H9 (cell line): ENCODE measurements around the gene SNX32. TPM values are rescaled to one million over a fixed set of nuclear protein-coding genes. Genes with fewer than 3 reads are reported as not detected.

Experiments used
- DNase-seq: peaks from one replicate; pipeline ENCODE4 v3.0.0-alpha.2; 2017
- H2AFZ ChIP-seq: one replicate; pipeline ENCODE4 v1.6.1; 2013; ENCODE audit warnings: mild to moderate bottlenecking, low read length, control low read depth, moderate library complexity
- H2AK5ac ChIP-seq: 2 replicates; pipeline ENCODE4 v1.6.1; 2013; ENCODE audit warnings: low read length, control low read depth, mixed read lengths; ENCODE audit not compliant: insufficient read length
- H2BK120ac ChIP-seq: one replicate; pipeline ENCODE4 v1.6.1; 2013; ENCODE audit warnings: low read depth, mild to moderate bottlenecking, low read length, control low read depth, inconsistent platforms; ENCODE audit not compliant: poor library complexity, severe bottlenecking
- H2BK12ac ChIP-seq: 2 replicates; pipeline ENCODE4 v1.6.1; 2013; ENCODE audit warnings: low read length, control low read depth, mixed read lengths, low read depth; ENCODE audit not compliant: insufficient read length
- H2BK15ac ChIP-seq: 2 replicates; pipeline ENCODE4 v1.6.1; 2013; ENCODE audit warnings: low read depth, low read length, control low read depth
- H2BK20ac ChIP-seq: one replicate; pipeline ENCODE4 v1.6.1; 2013; ENCODE audit warnings: low read depth, mild to moderate bottlenecking, low read length, control low read depth, inconsistent platforms; ENCODE audit not compliant: poor library complexity, severe bottlenecking
- H2BK5ac ChIP-seq: 2 replicates; pipeline ENCODE4 v1.6.1; 2013; ENCODE audit warnings: low read length, control low read depth, mixed read lengths; ENCODE audit not compliant: insufficient read length
- H3K14ac ChIP-seq: 2 replicates; pipeline ENCODE4 v1.6.1; 2013; ENCODE audit warnings: low read length, control low read depth; ENCODE audit not compliant: insufficient read depth
- H3K18ac ChIP-seq: 2 replicates; pipeline ENCODE4 v1.6.1; 2013; ENCODE audit warnings: low read depth, mild to moderate bottlenecking, mixed read lengths, low read length, control low read depth; ENCODE audit not compliant: insufficient read length
- H3K23ac ChIP-seq: 2 replicates; pipeline ENCODE4 v1.6.1; 2013; ENCODE audit warnings: low read length, control low read depth, mixed read lengths, low read depth; ENCODE audit not compliant: insufficient read length
- H3K23me2 ChIP-seq: 2 replicates; pipeline ENCODE4 v1.6.1; 2013; ENCODE audit warnings: low read depth, mild to moderate bottlenecking, mixed read lengths, low read length, control low read depth; ENCODE audit not compliant: insufficient read length, poor library complexity, severe bottlenecking
- H3K27ac ChIP-seq: 2 replicates; pipeline ENCODE4 v1.5.1; 2013; ENCODE audit warnings: low read length, control low read depth, mixed read lengths, low read depth; ENCODE audit not compliant: insufficient read length
- H3K27me3 ChIP-seq: 2 replicates; pipeline ENCODE4 v1.6.1; 2013; ENCODE audit warnings: low read length, control low read depth, inconsistent platforms; ENCODE audit not compliant: insufficient read depth
- H3K4ac ChIP-seq: 2 replicates; pipeline ENCODE4 v1.6.1; 2013; ENCODE audit warnings: low read depth, mild to moderate bottlenecking, control low read depth, inconsistent platforms, low read length, moderate library complexity
- H3K4me1 ChIP-seq: 2 replicates; pipeline ENCODE4 v1.6.1; 2013; ENCODE audit warnings: low read length, control low read depth, inconsistent platforms; ENCODE audit not compliant: insufficient read depth
- H3K4me2 ChIP-seq: 2 replicates; pipeline ENCODE4 v1.6.1; 2013; ENCODE audit warnings: low read length, control low read depth, mixed read lengths; ENCODE audit not compliant: insufficient read length, insufficient read depth
- H3K56ac ChIP-seq: 2 replicates; pipeline ENCODE4 v1.6.1; 2013; ENCODE audit warnings: low read depth, mild to moderate bottlenecking, mixed read lengths, low read length, control low read depth; ENCODE audit not compliant: insufficient read length
- H3K79me1 ChIP-seq: 2 replicates; pipeline ENCODE4 v1.6.1; 2013; ENCODE audit warnings: low read depth, mild to moderate bottlenecking, moderate library complexity, low read length, control low read depth, inconsistent platforms; ENCODE audit not compliant: insufficient read depth, poor library complexity, severe bottlenecking
- H3K79me2 ChIP-seq: 2 replicates; pipeline ENCODE4 v1.6.1; 2013; ENCODE audit warnings: low read length, control low read depth, inconsistent platforms; ENCODE audit not compliant: insufficient read depth
- H3K9ac ChIP-seq: 2 replicates; pipeline ENCODE4 v1.6.1; 2013; ENCODE audit warnings: low read length, control low read depth, mixed read lengths; ENCODE audit not compliant: insufficient read length; ENCODE audit errors: extremely low read depth
- H3K9me3 ChIP-seq: one replicate; pipeline ENCODE4 v1.6.1; 2013; ENCODE audit warnings: low read depth, low read length, inconsistent platforms; ENCODE audit not compliant: control insufficient read depth
- H3T11ph ChIP-seq: one replicate; pipeline ENCODE4 v1.6.1; 2013; ENCODE audit warnings: mild to moderate bottlenecking, low read length, control low read depth, inconsistent platforms
- H4K20me1 ChIP-seq: one replicate; pipeline ENCODE4 v1.6.1; 2013; ENCODE audit not compliant: control insufficient read depth, insufficient read length, insufficient read depth
- H4K5ac ChIP-seq: 2 replicates; pipeline ENCODE4 v1.6.1; 2013; ENCODE audit warnings: low read depth, mild to moderate bottlenecking, mixed read lengths, low read length, control low read depth; ENCODE audit not compliant: insufficient read length
- H4K8ac ChIP-seq: replicated peaks from 2 replicates; pipeline ENCODE4 v1.6.1; 2013; ENCODE audit warnings: low read length, control low read depth, mixed read lengths, low read depth; ENCODE audit not compliant: insufficient read length
- H4K91ac ChIP-seq: 2 replicates; pipeline ENCODE4 v1.6.1; 2013; ENCODE audit warnings: low read depth, mild to moderate bottlenecking, moderate library complexity, mixed read lengths, low read length, control low read depth; ENCODE audit not compliant: insufficient read length
- H3K27ac Mint-ChIP-seq, 3 experiments: 2 replicates in 2 of 3; 3 replicates in 1 of 3; pipeline ENCODE4 v1.8.0; 2020 to 2021; ENCODE audit warnings: mixed read lengths in 3 of 3, mild to moderate bottlenecking in 1 of 3, moderate library complexity in 1 of 3
- H3K27me3 Mint-ChIP-seq: 2 replicates; pipeline ENCODE4 v1.8.0; 2021; ENCODE audit warnings: low read depth, mild to moderate bottlenecking, moderate library complexity, mixed read lengths
- H3K36me3 Mint-ChIP-seq, 3 experiments: 2 replicates in 2 of 3; 3 replicates in 1 of 3; pipeline ENCODE4 v1.8.0; 2020 to 2021; ENCODE audit warnings: low read depth in 3 of 3, mixed read lengths in 3 of 3; ENCODE audit not compliant: insufficient read depth in 1 of 3
- H3K4me1 Mint-ChIP-seq, 2 experiments: 2 replicates each; pipeline ENCODE4 v1.8.0; 2020; ENCODE audit warnings: mixed read lengths in 2 of 2
- H3K4me3 Mint-ChIP-seq, 2 experiments: 2 replicates in 1 of 2; 3 replicates in 1 of 2; pipeline ENCODE4 v1.8.0; 2020 to 2021; ENCODE audit warnings: mild to moderate bottlenecking in 2 of 2, mixed read lengths in 2 of 2, moderate library complexity in 1 of 2
- H3K9me3 Mint-ChIP-seq, 2 experiments: 2 replicates in 1 of 2; 3 replicates in 1 of 2; pipeline ENCODE4 v1.8.0; 2020; ENCODE audit warnings: mild to moderate bottlenecking in 2 of 2, mixed read lengths in 2 of 2, moderate library complexity in 1 of 2
- WGBS: extraction: QIAGEN DNeasy Blood & Tissue Kit; methylation state at CpG from one replicate; pipeline ENCODE4 v1.1.7; 2013; ENCODE audit warnings: missing lambda C conversion rate, low lambda C conversion rate, mixed read lengths; ENCODE audit not compliant: insufficient read length; ENCODE audit errors: extremely low coverage; 5-methylcytosine and 5-hydroxymethylcytosine counted together
- total RNA-seq: library from RNA; stranded (reverse); gene quantifications from 2 replicates; pipeline ENCODE4 v1.2.1, GENCODE V29; 2021
- TF ChIP-seq, protein P1 (sequence below): fragments of 200-600 bp; sonication (generic); conservative IDR thresholded peaks from 3 replicates; pipeline ENCODE4 v1.8.0; 2021; ENCODE audit warnings: antibody characterized with exemption, mild to moderate bottlenecking

Gene SNX32
- total RNA-seq, 1 experiment from 2014 or later, result 1.2 TPM

DNA sequence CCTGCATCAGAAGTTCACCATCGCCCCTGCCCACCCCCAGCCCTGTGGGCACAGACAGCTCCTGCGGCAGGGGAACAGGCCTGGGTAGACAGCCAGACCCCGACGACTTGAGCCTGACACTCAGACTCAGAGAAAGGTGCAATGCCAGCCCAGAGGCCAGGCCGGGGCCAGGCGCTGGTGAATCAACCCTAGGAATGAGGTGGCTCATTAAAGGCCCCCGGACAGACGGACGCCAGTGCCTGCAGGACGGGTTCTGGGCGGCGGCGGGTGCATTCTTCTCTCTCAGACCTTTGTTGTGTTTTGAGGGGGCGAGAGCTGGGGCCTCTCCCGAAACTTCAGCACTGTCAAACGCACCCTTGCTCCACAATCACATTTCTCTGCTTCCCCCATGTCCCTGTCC is 41.3 kb upstream of the SNX32 start:
- WGBS, result no CpG with 5 or more reads among the region's 16 CpGs

More for the DNA sequence above, 41.3 kb upstream of the SNX32 start:
- DNase-seq, result no peak
- Histone ChIP-seq H2AFZ (no peak overlapping the region), H3K27ac (no peak overlapping the region), H3K9me3 (no peaks in the 10 kb centered on the region), H2BK15ac (no peak overlapping the region), H3K23ac (no peak overlapping the region), H3K4me2 (no peak overlapping the region), H4K91ac (no peak overlapping the region), H2BK20ac (no peak overlapping the region), H3K14ac (no peak overlapping the region), H3K23me2 (peaks cover 4% of the 10 kb centered on the region), H4K20me1 (no peaks in the 10 kb centered on the region), H3K4ac (no peak overlapping the region), H3K9ac (no peak overlapping the region), H3K79me1 (no peaks in the 10 kb centered on the region), H3K18ac (no peak overlapping the region), H2BK12ac (no peak overlapping the region), H3K4me1 (peaks cover 3% of the 10 kb centered on the region; the same call in 1 of the 2 replicates), H4K8ac (no peak overlapping the region), H2BK120ac (no peak overlapping the region), H3K27me3 (no peaks in the 10 kb centered on the region; the same call in 1 of the 2 replicates), H3K56ac (no peak overlapping the region), H4K5ac (no peak overlapping the region), H2AK5ac (no peak overlapping the region), H3K79me2 (no peaks in the 10 kb centered on the region), H3T11ph (no peak overlapping the region), H2BK5ac (no peak overlapping the region)
- Mint-ChIP-seq H3K27ac (0 out of 7 replicates have a peak overlapping the region, but pooled peaks of 1 of the 3 experiments have one; percentile 8), H3K4me3 (peak overlapping the region in 1 of 2 experiments; percentile 62; a peak in 1 of 5 replicates), H3K27me3 (peaks cover 23% of the 10 kb centered on the region), H3K36me3 (peaks cover 0 to 6% (median 2%) of the 10 kb centered on the region in 3 experiments; a peak in 2 of 7 replicates), H3K4me1 (peaks cover 42 to 49% of the 10 kb centered on the region in 2 experiments), H3K9me3 (no peaks in the 10 kb centered on the region; a peak in 1 of 5 replicates)
- TF ChIP-seq, protein P1, sequence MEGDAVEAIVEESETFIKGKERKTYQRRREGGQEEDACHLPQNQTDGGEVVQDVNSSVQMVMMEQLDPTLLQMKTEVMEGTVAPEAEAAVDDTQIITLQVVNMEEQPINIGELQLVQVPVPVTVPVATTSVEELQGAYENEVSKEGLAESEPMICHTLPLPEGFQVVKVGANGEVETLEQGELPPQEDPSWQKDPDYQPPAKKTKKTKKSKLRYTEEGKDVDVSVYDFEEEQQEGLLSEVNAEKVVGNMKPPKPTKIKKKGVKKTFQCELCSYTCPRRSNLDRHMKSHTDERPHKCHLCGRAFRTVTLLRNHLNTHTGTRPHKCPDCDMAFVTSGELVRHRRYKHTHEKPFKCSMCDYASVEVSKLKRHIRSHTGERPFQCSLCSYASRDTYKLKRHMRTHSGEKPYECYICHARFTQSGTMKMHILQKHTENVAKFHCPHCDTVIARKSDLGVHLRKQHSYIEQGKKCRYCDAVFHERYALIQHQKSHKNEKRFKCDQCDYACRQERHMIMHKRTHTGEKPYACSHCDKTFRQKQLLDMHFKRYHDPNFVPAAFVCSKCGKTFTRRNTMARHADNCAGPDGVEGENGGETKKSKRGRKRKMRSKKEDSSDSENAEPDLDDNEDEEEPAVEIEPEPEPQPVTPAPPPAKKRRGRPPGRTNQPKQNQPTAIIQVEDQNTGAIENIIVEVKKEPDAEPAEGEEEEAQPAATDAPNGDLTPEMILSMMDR, result no peak
